C4-2B (cell line): Measurements from ENCODE around the gene EXOC3L2.

Source experiments
- CTCF ChIP-seq: fragments of 450-650 bp; conservative IDR thresholded peaks from 2 replicates; pipeline ENCODE4 v1.5.1; 2017; ENCODE audit warnings: mild to moderate bottlenecking
- ZFX ChIP-seq: fragments of 450-650 bp; IDR thresholded peaks from 2 replicates; pipeline ENCODE4 v1.6.1; 2017

- TF ChIP-seq CTCF (no peak), ZFX (no peak)
Measured at GRCh38 chr19:45276284-45276687, 31.1 kb upstream of the EXOC3L2 start.
